Heart left ventricle (tissue), 13 donors: Measurements from ENCODE around the gene CCDC3.

ENCODE experiments used
- POLR2A ChIP-seq, 2 donors: fragments of 450-650 bp; IDR thresholded peaks; one replicate each; pipeline ENCODE4 v1.6.1; 2017; ENCODE audit warnings: antibody characterized with exemption in 2 of 2, mild to moderate bottlenecking in 2 of 2, moderate library complexity in 2 of 2
- TF ChIP-seq, protein P1 (sequence below), 12 donors: fragments of 200-600 bp; sonication (generic) in 4 of 12; IDR thresholded peaks; one replicate each; pipeline versions ENCODE4 v1.5.0 to v1.8.0; 2018 to 2022; ENCODE audit warnings: antibody characterized with exemption in 12 of 12, mild to moderate bottlenecking in 5 of 12
- donor health status: ischemic (EF 13 %, LVEDD 7.1; RV severe dilation, severe dysfunction).
- donor health status: DM: no; HTN: yes; CAD: no.
- donor health status: DM: no; HTN: no; CAD: no.
- donor health status: ischemic (EF 25% LVEDD 6.9; RV normal size, moderate dysfunction).
- donor health status: ischemic (EF 25% LVEDD 5.7; RV mildly dilated, moderate dysfunction).
- donor health status: ischemic (EF 35%, LVEDD 5.7; RV mildly dilated, moderate dysfunction).
- donor health status: nonischemic (EF 11% LVEDD 7.7; RV severe dilation, severe dysfunction).
- donor health status: DM: yes; HTN: yes; CAD: no.
- donor health status: PGD.
- donor health status: ischemic (EF 29% LVEDD 5.4; RV normal size, mild dysfunction).
- donor health status: nonischemic (EF 23%, LVEDD 6.1; RV moderate dilation, normal function).

DNA sequence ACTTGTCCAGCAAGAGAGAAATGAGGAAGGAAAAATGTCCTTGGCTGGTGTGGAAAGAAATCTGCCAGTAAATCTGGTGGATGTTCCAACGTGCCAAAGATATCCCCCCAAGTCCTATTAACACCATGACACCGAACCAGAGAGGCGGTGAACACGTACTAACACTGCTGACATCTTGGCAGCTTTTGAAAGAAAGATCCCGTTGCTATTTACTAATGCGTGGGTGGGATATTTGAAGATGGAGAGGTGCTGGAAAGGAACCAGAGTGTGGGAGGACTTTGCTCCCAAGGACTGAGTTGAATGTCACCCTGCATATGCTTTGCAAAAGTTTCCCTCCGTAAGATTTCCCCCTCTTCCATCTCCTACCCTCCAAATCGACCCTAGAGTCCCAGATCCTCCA is 7.9 kb downstream of the CCDC3 start:
- TF ChIP-seq, protein P1, sequence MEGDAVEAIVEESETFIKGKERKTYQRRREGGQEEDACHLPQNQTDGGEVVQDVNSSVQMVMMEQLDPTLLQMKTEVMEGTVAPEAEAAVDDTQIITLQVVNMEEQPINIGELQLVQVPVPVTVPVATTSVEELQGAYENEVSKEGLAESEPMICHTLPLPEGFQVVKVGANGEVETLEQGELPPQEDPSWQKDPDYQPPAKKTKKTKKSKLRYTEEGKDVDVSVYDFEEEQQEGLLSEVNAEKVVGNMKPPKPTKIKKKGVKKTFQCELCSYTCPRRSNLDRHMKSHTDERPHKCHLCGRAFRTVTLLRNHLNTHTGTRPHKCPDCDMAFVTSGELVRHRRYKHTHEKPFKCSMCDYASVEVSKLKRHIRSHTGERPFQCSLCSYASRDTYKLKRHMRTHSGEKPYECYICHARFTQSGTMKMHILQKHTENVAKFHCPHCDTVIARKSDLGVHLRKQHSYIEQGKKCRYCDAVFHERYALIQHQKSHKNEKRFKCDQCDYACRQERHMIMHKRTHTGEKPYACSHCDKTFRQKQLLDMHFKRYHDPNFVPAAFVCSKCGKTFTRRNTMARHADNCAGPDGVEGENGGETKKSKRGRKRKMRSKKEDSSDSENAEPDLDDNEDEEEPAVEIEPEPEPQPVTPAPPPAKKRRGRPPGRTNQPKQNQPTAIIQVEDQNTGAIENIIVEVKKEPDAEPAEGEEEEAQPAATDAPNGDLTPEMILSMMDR (IDR thresholded peaks at IDR 0.05) = no peak
- TF ChIP-seq POLR2A (IDR thresholded peaks at IDR 0.05) = no peak
